Common myeloid progenitor, CD34-positive (primary cell): ENCODE data around the gene EXOC3.

ENCODE experiments used
- CTCF ChIA-PET: fragments of 350-600 bp; sonication (Branson Sonifier 250); formaldehyde crosslinking; loops from one replicate; lab custom pipeline; 2021; ENCODE audit warnings: antibody characterized with exemption; lab: Charles Lee
- POLR2A ChIA-PET: fragments of 350-600 bp; sonication (Branson Sonifier 250); formaldehyde crosslinking; loops from one replicate; lab custom pipeline; 2021; ENCODE audit warnings: antibody characterized with exemption; lab: Charles Lee
- DNase-seq, 3 donors: peaks; one replicate each; pipeline versions ENCODE4 v3.0.0 to v3.0.0-alpha.2; 2013
- H3K27ac ChIP-seq, 2 experiments: 1 replicate in 1 of 2; 2 replicates in 1 of 2; pipeline ENCODE4 v1.7.0; 2013; ENCODE audit warnings: inconsistent platforms in 2 of 2, low read length in 2 of 2, mild to moderate bottlenecking in 2 of 2, low read depth in 1 of 2, moderate library complexity in 1 of 2; ENCODE audit not compliant: severe bottlenecking in 2 of 2, insufficient read depth in 1 of 2, poor library complexity in 1 of 2
- H3K27me3 ChIP-seq, 5 experiments: replicated peaks in 2 of 5; 1 replicate in 3 of 5; 2 replicates in 2 of 5; pipeline versions ENCODE4 v1.6.1 to v1.7.0; 2013; ENCODE audit warnings: low read length in 4 of 5, mild to moderate bottlenecking in 2 of 5, moderate library complexity in 2 of 5, inconsistent platforms in 1 of 5; ENCODE audit not compliant: insufficient read depth in 5 of 5, control insufficient read depth in 4 of 5
- H3K36me3 ChIP-seq, 4 experiments: 1 replicate in 2 of 4; 2 replicates in 2 of 4; pipeline versions ENCODE4 v1.6.1 to v1.7.0; 2013; ENCODE audit warnings: low read length in 3 of 4, control low read depth in 1 of 4, mild to moderate bottlenecking in 1 of 4; ENCODE audit not compliant: control insufficient read depth in 4 of 4, insufficient read depth in 4 of 4
- H3K4me1 ChIP-seq, 4 experiments: 1 replicate in 3 of 4; 2 replicates in 1 of 4; pipeline versions ENCODE4 v1.6.1 to v1.7.1; 2013; ENCODE audit warnings: low read length in 3 of 4, mild to moderate bottlenecking in 3 of 4, control low read depth in 1 of 4, inconsistent platforms in 1 of 4, moderate library complexity in 1 of 4; ENCODE audit not compliant: control insufficient read depth in 4 of 4, insufficient read depth in 4 of 4; ENCODE audit errors: control extremely low read depth in 1 of 4
- H3K4me3 ChIP-seq, 7 experiments: 1 replicate in 4 of 7; 2 replicates in 3 of 7; pipeline versions ENCODE4 v1.5.1 to v1.7.0; 2013; ENCODE audit warnings: mild to moderate bottlenecking in 7 of 7, low read length in 6 of 7, moderate library complexity in 6 of 7, inconsistent platforms in 2 of 7, low read depth in 2 of 7, control low read depth in 1 of 7; ENCODE audit not compliant: insufficient read depth in 4 of 7, control insufficient read depth in 1 of 7; ENCODE audit errors: extremely low read depth in 1 of 7
- H3K9me3 ChIP-seq, 5 experiments: 1 replicate in 4 of 5; 2 replicates in 1 of 5; pipeline versions ENCODE4 v1.6.1 to v1.7.1; 2013; ENCODE audit warnings: low read length in 4 of 5, mild to moderate bottlenecking in 2 of 5, inconsistent platforms in 1 of 5, low read depth in 1 of 5, moderate library complexity in 1 of 5; ENCODE audit not compliant: control insufficient read depth in 4 of 5, insufficient read depth in 2 of 5; ENCODE audit errors: control extremely low read depth in 1 of 5
- WGBS: methylation state at CpG from one replicate; pipeline ENCODE4 v1.1.5; 2013; ENCODE audit not compliant: insufficient coverage; 5-methylcytosine and 5-hydroxymethylcytosine counted together

Gene EXOC3

DNA sequence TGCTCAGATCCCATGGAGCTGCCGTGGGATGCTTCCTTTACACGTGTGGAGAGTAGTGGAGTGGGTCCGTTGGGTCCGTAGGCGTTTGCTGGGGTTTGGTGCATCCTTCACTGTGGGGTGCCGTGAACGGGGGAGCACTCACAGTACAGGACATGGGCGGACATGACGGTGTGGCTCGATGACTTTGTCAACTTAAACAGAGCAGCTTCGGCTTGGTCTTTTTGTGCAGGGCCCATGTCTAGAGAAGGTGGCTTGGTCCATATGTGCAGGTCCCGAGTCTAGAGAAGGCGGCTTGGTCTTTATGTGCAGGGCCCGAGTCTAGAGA, 26.4 kb upstream of the EXOC3 start:
- H3K27ac ChIP-seq, result no peak overlapping the region
- H3K36me3 ChIP-seq, result peaks cover 0 to 67% (median 0%) of the 10 kb centered on the region in 4 experiments
- CTCF ChIA-PET, result interaction anchor here (1.2 kb wide), 1 partner anchor 21 kb away, joined by 3 read pairs; no protein-coding TSS in a partner anchor
- DNase-seq, result no peak
- 98% methylated on average over 14 of the region's 14 CpGs for WGBS
- POLR2A ChIA-PET, result no interaction called here
- H3K4me1 ChIP-seq, result peaks cover 0 to 42% (median 10%) of the 10 kb centered on the region in 4 experiments
- H3K27me3 ChIP-seq, result no peaks in the 10 kb centered on the region
- H3K4me3 ChIP-seq, result no peak overlapping the region
- no peaks in the 10 kb centered on the region for H3K9me3 ChIP-seq

DNA sequence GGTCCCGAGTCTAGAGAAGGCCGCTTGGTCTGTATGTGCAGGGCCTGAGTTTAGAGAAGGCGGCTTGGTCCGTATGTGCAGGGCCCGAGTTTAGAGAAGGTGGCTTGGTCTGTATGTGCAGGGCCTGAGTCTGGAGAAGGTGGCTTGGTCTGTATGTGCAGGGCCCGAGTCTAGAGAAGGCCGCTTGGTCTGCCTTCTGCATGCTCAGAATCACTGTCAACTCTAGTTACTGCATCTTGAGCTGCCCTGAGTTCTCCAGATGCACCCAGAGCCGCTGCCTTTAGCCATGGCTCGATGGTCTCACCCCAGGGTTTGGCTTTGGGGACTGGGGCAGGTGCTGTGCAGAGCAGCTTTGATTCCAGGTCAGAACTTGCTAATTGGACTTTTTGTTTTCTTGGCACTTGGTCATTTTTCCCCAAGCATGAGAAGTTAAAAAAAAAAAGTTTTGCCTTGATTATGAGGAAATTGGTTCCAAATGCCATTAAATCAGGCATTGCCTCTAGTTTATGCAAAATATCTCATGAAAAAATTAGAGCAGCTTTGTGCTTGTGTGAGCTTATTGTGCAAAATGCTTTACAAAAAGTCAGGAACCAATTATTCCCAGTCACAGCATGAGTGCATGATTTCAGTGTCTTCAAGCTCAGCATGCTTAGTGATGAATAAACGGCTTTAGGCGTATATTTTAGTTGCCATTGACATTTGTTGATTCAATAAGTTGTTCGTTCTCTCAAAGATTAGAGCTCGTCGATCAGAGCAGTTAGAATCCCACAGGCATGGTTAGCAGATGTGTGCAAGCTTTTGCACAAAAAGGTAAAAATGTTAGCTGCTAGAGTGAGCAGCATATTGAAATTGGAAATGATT, 25.4 kb upstream of the EXOC3 start:
- no peak for DNase-seq
- Histone ChIP-seq H3K9me3 (no peaks in the 10 kb centered on the region), H3K27ac (no peak overlapping the region), H3K36me3 (peaks cover 0 to 65% (median 0%) of the 10 kb centered on the region in 4 experiments), H3K4me3 (no peak overlapping the region), H3K27me3 (no peaks in the 10 kb centered on the region), H3K4me1 (peaks cover 0 to 42% (median 10%) of the 10 kb centered on the region in 4 experiments)
- WGBS, result 98% methylated on average over 11 of the region's 14 CpGs
- POLR2A ChIA-PET, result no interaction called here
- CTCF ChIA-PET, result interaction anchor here (0.6 to 1.8 kb wide), 5 partner anchors 8 to 346 kb away, joined by 3 to 4 read pairs (median 4); no protein-coding TSS in a partner anchor

- H3K9me3 ChIP-seq, result no peaks in the 10 kb centered on the region
- H3K36me3 ChIP-seq, result peaks cover 0 to 71% (median 0%) of the 10 kb centered on the region in 4 experiments
- WGBS, result 92% methylated on average over 15 of the region's 18 CpGs
- no peak overlapping the region for H3K27ac ChIP-seq
- H3K4me3 ChIP-seq, result no peak overlapping the region
- DNase-seq, result no peak
- ChIA-PET POLR2A (no interaction called here), CTCF (interaction anchor here (1.0 to 2.0 kb wide), 4 partner anchors 12 to 98 kb away, joined by 3 to 5 read pairs (median 4); no protein-coding TSS in a partner anchor)
- no peaks in the 10 kb centered on the region for H3K27me3 ChIP-seq
- peaks cover 0 to 48% (median 10%) of the 10 kb centered on the region in 4 experiments for H3K4me1 ChIP-seq
Observed at GRCh38 chr5:418162-419121, 24.5 kb upstream of the EXOC3 start.

DNA sequence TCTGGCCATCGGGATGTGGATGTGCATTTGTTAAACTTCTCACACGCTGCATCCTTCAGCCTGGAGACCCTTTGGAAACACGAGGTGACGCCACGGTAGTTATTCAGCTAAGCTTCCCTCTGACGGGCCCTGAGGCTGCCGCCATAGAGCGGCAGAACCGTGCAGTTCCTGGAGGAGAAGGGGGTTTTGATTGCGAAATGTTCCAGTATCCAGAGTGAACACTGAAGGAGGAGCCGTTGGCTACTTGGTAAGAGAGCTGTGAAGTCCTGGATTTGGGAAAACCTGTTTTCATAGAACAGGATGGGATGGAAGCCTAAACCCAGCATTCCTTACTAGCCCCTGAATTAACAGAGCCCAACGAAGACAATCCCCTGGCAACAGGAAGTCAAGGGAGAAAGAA, 23.0 kb upstream of the EXOC3 start:
- H3K36me3 ChIP-seq, result peaks cover 0 to 65% (median 0%) of the 10 kb centered on the region in 4 experiments
- CTCF ChIA-PET, result interaction anchor here (2.0 kb wide), 1 partner anchor 11 kb away, joined by 5 read pairs; no protein-coding TSS in a partner anchor
- no peak for DNase-seq
- no peaks in the 10 kb centered on the region for H3K27me3 ChIP-seq
- H3K9me3 ChIP-seq, result no peaks in the 10 kb centered on the region
- WGBS, result 94% methylated on average over 12 of the region's 12 CpGs
- no peak overlapping the region for H3K4me3 ChIP-seq
- POLR2A ChIA-PET, result interaction anchor here (0.6 kb wide), 1 partner anchor 134 kb away, joined by 3 read pairs; no protein-coding TSS in a partner anchor
- H3K27ac ChIP-seq, result no peak overlapping the region
- peaks cover 0 to 57% (median 10%) of the 10 kb centered on the region in 4 experiments for H3K4me1 ChIP-seq

DNA sequence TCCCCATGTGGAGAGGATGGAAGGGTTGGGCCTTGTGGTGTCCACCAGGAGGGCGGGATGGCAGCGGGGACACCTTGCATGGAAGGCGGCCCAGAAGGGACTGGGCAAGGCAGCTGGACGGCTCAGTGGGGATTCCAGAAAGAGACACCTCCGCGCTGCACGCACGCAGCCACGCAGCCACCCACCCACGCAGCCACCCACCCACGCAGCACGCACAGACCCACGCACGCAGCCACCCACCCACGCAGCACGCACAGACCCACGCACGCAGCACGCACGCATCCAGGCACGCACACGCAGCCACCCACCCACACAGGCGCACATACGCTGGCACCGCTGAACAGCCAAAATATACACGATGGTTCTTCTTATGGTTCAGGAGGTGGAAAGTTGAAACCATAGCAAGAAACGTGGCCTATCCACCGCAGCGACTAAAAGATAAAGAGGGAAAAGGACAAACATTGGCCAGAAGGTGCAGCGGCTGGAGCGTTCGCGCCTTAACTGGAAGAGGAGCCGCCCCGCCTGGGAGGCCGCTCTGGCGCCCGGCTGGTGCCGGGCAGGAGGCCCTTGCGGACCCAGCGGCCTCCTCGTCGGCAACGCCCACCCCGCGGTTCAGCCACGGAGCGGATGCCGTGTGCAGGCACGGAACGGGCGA, 22.2 kb upstream of the EXOC3 start:
- WGBS, result 94% methylated on average over 51 of the region's 52 CpGs
- no peak overlapping the region for H3K4me3 ChIP-seq
- H3K9me3 ChIP-seq, result no peaks in the 10 kb centered on the region
- CTCF ChIA-PET, result interaction anchor here (2.0 kb wide), 1 partner anchor 10 kb away, joined by 5 read pairs; no protein-coding TSS in a partner anchor
- DNase-seq, result peak in 1 of 3 donors; percentile 6
- peaks cover 0 to 64% (median 0%) of the 10 kb centered on the region in 4 experiments for H3K36me3 ChIP-seq
- H3K27ac ChIP-seq, result no peak overlapping the region
- peaks cover 0 to 52% (median 5%) of the 10 kb centered on the region in 4 experiments for H3K4me1 ChIP-seq
- no peaks in the 10 kb centered on the region for H3K27me3 ChIP-seq
- POLR2A ChIA-PET, result no interaction called here

GRCh38 chr5:421287-421880, 21.6 kb upstream of the EXOC3 start:
- WGBS, result 90% methylated on average over 34 of the region's 34 CpGs
- H3K36me3 ChIP-seq, result peaks cover 0 to 58% (median 0%) of the 10 kb centered on the region in 4 experiments
- H3K27ac ChIP-seq, result no peak overlapping the region
- no peaks in the 10 kb centered on the region for H3K9me3 ChIP-seq
- CTCF ChIA-PET, result interaction anchor here (3.1 kb wide), 1 partner anchor 11 kb away, joined by 15 read pairs; no protein-coding TSS in a partner anchor
- peaks cover 0 to 46% (median 0%) of the 10 kb centered on the region in 4 experiments for H3K4me1 ChIP-seq
- H3K4me3 ChIP-seq, result no peak overlapping the region
- peak in 2 of 3 donors; percentile 19 to 32 for DNase-seq
- POLR2A ChIA-PET, result no interaction called here
- H3K27me3 ChIP-seq, result no peaks in the 10 kb centered on the region
